ENCODE results near the gene SCG5.

GRCh38 chr15:32730677-32731654 lies 89.5 kb downstream of the SCG5 start:
- TF ChIP-seq, protein P1, sequence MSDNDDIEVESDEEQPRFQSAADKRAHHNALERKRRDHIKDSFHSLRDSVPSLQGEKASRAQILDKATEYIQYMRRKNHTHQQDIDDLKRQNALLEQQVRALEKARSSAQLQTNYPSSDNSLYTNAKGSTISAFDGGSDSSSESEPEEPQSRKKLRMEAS (IDR thresholded peaks at IDR 0.05), result peak; percentile 88
- no peak for TF ChIP-seq YY1 (IDR thresholded peaks at IDR 0.05; ENCODE audit: low read depth)
- TF ChIP-seq, protein P2, sequence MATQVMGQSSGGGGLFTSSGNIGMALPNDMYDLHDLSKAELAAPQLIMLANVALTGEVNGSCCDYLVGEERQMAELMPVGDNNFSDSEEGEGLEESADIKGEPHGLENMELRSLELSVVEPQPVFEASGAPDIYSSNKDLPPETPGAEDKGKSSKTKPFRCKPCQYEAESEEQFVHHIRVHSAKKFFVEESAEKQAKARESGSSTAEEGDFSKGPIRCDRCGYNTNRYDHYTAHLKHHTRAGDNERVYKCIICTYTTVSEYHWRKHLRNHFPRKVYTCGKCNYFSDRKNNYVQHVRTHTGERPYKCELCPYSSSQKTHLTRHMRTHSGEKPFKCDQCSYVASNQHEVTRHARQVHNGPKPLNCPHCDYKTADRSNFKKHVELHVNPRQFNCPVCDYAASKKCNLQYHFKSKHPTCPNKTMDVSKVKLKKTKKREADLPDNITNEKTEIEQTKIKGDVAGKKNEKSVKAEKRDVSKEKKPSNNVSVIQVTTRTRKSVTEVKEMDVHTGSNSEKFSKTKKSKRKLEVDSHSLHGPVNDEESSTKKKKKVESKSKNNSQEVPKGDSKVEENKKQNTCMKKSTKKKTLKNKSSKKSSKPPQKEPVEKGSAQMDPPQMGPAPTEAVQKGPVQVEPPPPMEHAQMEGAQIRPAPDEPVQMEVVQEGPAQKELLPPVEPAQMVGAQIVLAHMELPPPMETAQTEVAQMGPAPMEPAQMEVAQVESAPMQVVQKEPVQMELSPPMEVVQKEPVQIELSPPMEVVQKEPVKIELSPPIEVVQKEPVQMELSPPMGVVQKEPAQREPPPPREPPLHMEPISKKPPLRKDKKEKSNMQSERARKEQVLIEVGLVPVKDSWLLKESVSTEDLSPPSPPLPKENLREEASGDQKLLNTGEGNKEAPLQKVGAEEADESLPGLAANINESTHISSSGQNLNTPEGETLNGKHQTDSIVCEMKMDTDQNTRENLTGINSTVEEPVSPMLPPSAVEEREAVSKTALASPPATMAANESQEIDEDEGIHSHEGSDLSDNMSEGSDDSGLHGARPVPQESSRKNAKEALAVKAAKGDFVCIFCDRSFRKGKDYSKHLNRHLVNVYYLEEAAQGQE (IDR thresholded peaks at IDR 0.05; ENCODE audit: low read depth), result no peak
- TF ChIP-seq NFIC (IDR thresholded peaks at IDR 0.05), result peak; percentile 91
- TF ChIP-seq CREB1 (IDR thresholded peaks at IDR 0.05; ENCODE audit: low read depth), result no peak
- no peak; the same call in 1 of the 2 replicates for TF ChIP-seq TEAD4 (IDR thresholded peaks at IDR 0.05)
- TF ChIP-seq CEBPB (IDR thresholded peaks at IDR 0.05), result no peak
- TF ChIP-seq TAF1 (IDR thresholded peaks at IDR 0.05; ENCODE audit: low read depth), result peak; percentile 39; the same call in 1 of the 2 replicates
- TF ChIP-seq EP300 (IDR thresholded peaks at IDR 0.05; ENCODE audit: borderline replicate concordance), result no peak
- peak; percentile 74; the same call in 1 of the 2 replicates for TF ChIP-seq ZBTB7A (IDR thresholded peaks at IDR 0.05; ENCODE audit: low read depth)
- peak; percentile 76 for TF ChIP-seq USF1 (IDR thresholded peaks at IDR 0.05)
